GM06990 (cell line): ENCODE results near the gene DAB2.

ENCODE experiments used
- DNase-seq: peaks from one replicate; pipeline ENCODE4 v3.0.0-alpha.2; 2011; ENCODE audit not compliant: insufficient read length; ENCODE audit errors: extremely low read depth
- H3K27me3 ChIP-seq: replicated peaks from 2 replicates; pipeline ENCODE4 v1.6.0; 2011; ENCODE audit warnings: low read length; ENCODE audit not compliant: control insufficient read depth, insufficient read depth
- H3K36me3 ChIP-seq: 2 replicates; pipeline ENCODE4 v1.5.1; 2011; ENCODE audit warnings: low read length; ENCODE audit not compliant: control insufficient read depth, insufficient read depth
- H3K4me3 ChIP-seq: replicated peaks from 2 replicates; pipeline ENCODE4 v1.5.1; 2011; ENCODE audit warnings: low read depth, mild to moderate bottlenecking, control low read depth, low read length
- TF ChIP-seq, protein P1 (sequence below): IDR thresholded peaks from 2 replicates; pipeline ENCODE4 v1.5.1; 2011; ENCODE audit warnings: low read length, control low read depth, mild to moderate bottlenecking, inconsistent platforms; ENCODE audit not compliant: insufficient read depth, poor library complexity, severe bottlenecking

Gene DAB2

GRCh38 chr5:39440958-39441624 is 16.3 kb upstream of the DAB2 start:
- H3K4me3 ChIP-seq = no peak overlapping the region
- no peak for DNase-seq
- H3K27me3 ChIP-seq = no peaks in the 10 kb centered on the region
- H3K36me3 ChIP-seq = no peaks in the 10 kb centered on the region
- TF ChIP-seq, protein P1, sequence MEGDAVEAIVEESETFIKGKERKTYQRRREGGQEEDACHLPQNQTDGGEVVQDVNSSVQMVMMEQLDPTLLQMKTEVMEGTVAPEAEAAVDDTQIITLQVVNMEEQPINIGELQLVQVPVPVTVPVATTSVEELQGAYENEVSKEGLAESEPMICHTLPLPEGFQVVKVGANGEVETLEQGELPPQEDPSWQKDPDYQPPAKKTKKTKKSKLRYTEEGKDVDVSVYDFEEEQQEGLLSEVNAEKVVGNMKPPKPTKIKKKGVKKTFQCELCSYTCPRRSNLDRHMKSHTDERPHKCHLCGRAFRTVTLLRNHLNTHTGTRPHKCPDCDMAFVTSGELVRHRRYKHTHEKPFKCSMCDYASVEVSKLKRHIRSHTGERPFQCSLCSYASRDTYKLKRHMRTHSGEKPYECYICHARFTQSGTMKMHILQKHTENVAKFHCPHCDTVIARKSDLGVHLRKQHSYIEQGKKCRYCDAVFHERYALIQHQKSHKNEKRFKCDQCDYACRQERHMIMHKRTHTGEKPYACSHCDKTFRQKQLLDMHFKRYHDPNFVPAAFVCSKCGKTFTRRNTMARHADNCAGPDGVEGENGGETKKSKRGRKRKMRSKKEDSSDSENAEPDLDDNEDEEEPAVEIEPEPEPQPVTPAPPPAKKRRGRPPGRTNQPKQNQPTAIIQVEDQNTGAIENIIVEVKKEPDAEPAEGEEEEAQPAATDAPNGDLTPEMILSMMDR = no peak

GRCh38 chr5:39440192-39440957 is 15.6 kb upstream of the DAB2 start:
- Histone ChIP-seq H3K4me3 (no peak overlapping the region), H3K36me3 (no peaks in the 10 kb centered on the region), H3K27me3 (no peaks in the 10 kb centered on the region)
- no peak for DNase-seq
- TF ChIP-seq, protein P1 = no peak

- Histone ChIP-seq H3K36me3 (no peaks in the 10 kb centered on the region), H3K27me3 (no peaks in the 10 kb centered on the region), H3K4me3 (no peak overlapping the region)
- DNase-seq = no peak
- TF ChIP-seq, protein P1 = no peak
Measured at GRCh38 chr5:39439582-39440162, 14.9 kb upstream of the DAB2 start.

DNA sequence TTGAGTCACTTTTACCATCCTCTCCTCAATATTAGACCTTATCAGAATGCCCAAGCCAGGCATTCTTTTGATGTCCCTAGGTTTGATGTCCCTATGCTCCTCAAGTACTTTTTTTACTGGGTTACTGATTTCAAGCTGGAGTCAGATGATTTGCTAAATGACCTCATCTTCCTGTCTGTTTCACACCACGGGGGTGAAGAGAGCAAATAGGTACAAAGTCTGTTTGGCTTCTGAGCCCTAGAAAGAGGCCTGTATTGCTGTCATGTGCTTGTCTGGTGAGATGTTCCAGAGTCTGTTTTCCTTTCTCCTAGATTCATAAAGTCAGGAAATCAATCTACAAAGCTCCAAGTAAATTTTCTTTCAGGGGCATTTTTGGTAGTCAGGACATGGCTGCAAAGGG is 12.7 kb upstream of the DAB2 start:
- Histone ChIP-seq H3K36me3 (no peaks in the 10 kb centered on the region), H3K4me3 (no peak overlapping the region), H3K27me3 (no peaks in the 10 kb centered on the region)
- DNase-seq = no peak
- TF ChIP-seq, protein P1 = no peak

GRCh38 chr5:39433848-39434247 is 9.1 kb upstream of the DAB2 start:
- no peaks in the 10 kb centered on the region for H3K36me3 ChIP-seq
- no peaks in the 10 kb centered on the region for H3K27me3 ChIP-seq
- TF ChIP-seq, protein P1 = no peak
- H3K4me3 ChIP-seq = no peak overlapping the region
- DNase-seq = no peak
